ENCODE measurements around the gene KIAA1958. TPM values are rescaled to one million over a fixed set of nuclear protein-coding genes. Genes with fewer than 3 reads are reported as not detected.

KIAA1958 gene
- total and polyA plus RNA-seq, 4 donors, result 0.99 to 7.1 (median 3.3) TPM

DNA sequence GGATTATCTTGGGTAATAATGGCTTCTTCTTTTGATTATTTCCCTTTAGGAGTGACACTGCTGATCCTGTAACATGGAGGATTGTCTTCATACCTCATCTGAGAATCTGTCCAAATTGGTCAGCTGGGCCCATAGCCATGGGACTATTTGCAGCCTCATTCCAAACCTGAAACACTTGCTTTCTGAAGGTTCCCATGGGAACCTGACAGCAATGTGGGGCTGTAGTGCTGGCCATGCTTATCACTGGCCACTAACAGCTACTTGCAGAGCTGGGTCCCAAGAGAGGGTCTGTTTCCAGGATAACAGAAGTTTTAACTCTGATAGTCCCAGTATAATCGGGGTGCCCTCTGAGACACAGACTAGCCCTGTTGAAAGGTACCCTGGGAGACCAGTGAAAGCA, 87.4 kb downstream of the KIAA1958 start:
- no peaks in the 10 kb centered on the region for H3K9me3 ChIP-seq (ENCODE audit: control insufficient read depth in 4 of 4, low read length in 3 of 4)
- H3K36me3 ChIP-seq (ENCODE audit: control insufficient read depth in 4 of 4, insufficient read depth in 3 of 4, low read depth in 1 of 4, low read length in 3 of 4), result peaks cover 0 to 10% (median 3%) of the 10 kb centered on the region in 4 donors
- H3K4me1 ChIP-seq (ENCODE audit: control insufficient read depth in 4 of 4, insufficient read depth in 4 of 4, low read length in 3 of 4), result peaks cover 0 to 20% (median 11%) of the 10 kb centered on the region in 4 donors
- WGBS, result 92% methylated on average over 1 of the region's 1 CpG
- H3K9ac ChIP-seq (ENCODE audit: low read depth in 1 of 2, low read length in 2 of 2), result no peak overlapping the region
- H3K27ac ChIP-seq (ENCODE audit: low read depth in 1 of 2, low read length in 2 of 2), result no peak overlapping the region
- DNase-seq (ENCODE audit: low spot score), result no peak
- no peak overlapping the region for H3K4me3 ChIP-seq (ENCODE audit: low read depth in 1 of 3, low read length in 3 of 3)
- TF ChIP-seq, protein P1, sequence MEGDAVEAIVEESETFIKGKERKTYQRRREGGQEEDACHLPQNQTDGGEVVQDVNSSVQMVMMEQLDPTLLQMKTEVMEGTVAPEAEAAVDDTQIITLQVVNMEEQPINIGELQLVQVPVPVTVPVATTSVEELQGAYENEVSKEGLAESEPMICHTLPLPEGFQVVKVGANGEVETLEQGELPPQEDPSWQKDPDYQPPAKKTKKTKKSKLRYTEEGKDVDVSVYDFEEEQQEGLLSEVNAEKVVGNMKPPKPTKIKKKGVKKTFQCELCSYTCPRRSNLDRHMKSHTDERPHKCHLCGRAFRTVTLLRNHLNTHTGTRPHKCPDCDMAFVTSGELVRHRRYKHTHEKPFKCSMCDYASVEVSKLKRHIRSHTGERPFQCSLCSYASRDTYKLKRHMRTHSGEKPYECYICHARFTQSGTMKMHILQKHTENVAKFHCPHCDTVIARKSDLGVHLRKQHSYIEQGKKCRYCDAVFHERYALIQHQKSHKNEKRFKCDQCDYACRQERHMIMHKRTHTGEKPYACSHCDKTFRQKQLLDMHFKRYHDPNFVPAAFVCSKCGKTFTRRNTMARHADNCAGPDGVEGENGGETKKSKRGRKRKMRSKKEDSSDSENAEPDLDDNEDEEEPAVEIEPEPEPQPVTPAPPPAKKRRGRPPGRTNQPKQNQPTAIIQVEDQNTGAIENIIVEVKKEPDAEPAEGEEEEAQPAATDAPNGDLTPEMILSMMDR (IDR thresholded peaks at IDR 0.05; ENCODE audit: low read depth, low read length, missing input control), result no peak
- TF ChIP-seq EGR1 (IDR thresholded peaks at IDR 0.05; ENCODE audit: low read depth in 2 of 2) (no peak), RAD21 (IDR thresholded peaks at IDR 0.05) (no peak), RXRA (IDR thresholded peaks at IDR 0.05) (no peak), TAF1 (conservative IDR thresholded peaks at IDR 0.05) (no peak), HNF4A (conservative IDR thresholded peaks at IDR 0.05) (no peak), NR2F2 (IDR thresholded peaks at IDR 0.05) (no peak), SP1 (IDR thresholded peaks at IDR 0.05) (no peak), YY1 (IDR thresholded peaks at IDR 0.05) (no peak), HNF4G (IDR thresholded peaks at IDR 0.05) (no peak), FOXA2 (IDR thresholded peaks at IDR 0.05) (no peak), GABPA (IDR thresholded peaks at IDR 0.05 in 1 of 2, conservative IDR thresholded peaks at IDR 0.05 in 1 of 2) (no peak)
- TF ChIP-seq, protein P2, sequence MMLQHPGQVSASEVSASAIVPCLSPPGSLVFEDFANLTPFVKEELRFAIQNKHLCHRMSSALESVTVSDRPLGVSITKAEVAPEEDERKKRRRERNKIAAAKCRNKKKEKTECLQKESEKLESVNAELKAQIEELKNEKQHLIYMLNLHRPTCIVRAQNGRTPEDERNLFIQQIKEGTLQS (IDR thresholded peaks at IDR 0.05), result no peak
- TF ChIP-seq, protein P3, sequence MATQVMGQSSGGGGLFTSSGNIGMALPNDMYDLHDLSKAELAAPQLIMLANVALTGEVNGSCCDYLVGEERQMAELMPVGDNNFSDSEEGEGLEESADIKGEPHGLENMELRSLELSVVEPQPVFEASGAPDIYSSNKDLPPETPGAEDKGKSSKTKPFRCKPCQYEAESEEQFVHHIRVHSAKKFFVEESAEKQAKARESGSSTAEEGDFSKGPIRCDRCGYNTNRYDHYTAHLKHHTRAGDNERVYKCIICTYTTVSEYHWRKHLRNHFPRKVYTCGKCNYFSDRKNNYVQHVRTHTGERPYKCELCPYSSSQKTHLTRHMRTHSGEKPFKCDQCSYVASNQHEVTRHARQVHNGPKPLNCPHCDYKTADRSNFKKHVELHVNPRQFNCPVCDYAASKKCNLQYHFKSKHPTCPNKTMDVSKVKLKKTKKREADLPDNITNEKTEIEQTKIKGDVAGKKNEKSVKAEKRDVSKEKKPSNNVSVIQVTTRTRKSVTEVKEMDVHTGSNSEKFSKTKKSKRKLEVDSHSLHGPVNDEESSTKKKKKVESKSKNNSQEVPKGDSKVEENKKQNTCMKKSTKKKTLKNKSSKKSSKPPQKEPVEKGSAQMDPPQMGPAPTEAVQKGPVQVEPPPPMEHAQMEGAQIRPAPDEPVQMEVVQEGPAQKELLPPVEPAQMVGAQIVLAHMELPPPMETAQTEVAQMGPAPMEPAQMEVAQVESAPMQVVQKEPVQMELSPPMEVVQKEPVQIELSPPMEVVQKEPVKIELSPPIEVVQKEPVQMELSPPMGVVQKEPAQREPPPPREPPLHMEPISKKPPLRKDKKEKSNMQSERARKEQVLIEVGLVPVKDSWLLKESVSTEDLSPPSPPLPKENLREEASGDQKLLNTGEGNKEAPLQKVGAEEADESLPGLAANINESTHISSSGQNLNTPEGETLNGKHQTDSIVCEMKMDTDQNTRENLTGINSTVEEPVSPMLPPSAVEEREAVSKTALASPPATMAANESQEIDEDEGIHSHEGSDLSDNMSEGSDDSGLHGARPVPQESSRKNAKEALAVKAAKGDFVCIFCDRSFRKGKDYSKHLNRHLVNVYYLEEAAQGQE (IDR thresholded peaks at IDR 0.05), result no peak
- TF ChIP-seq, protein P4, sequence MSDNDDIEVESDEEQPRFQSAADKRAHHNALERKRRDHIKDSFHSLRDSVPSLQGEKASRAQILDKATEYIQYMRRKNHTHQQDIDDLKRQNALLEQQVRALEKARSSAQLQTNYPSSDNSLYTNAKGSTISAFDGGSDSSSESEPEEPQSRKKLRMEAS (IDR thresholded peaks at IDR 0.05), result no peak
- H3K27me3 ChIP-seq (ENCODE audit: control insufficient read depth in 4 of 4, insufficient read depth in 4 of 4, low read length in 3 of 4), result no peaks in the 10 kb centered on the region

DNA sequence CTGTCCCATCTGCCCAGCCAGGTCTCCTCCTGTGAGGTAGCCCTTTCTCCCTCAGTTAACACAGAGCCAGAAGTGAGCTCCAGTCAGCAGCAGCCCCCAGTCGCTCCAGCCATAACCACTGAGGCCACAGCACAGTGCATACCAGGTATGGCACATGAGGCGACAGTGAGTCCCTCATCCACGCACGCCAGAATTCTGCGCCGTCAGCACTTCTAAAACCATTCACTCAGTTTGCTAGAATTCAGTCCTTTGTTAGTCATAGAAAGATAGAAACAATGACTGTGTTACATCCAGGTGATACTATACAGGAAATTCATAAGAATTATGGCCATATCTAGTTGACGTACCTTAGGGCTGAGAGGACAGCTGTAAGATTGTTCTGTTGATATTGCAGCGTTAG, 88.5 kb downstream of the KIAA1958 start:
- no peak overlapping the region for H3K9ac ChIP-seq (ENCODE audit: low read depth in 1 of 2, low read length in 2 of 2)
- H3K4me3 ChIP-seq (ENCODE audit: low read depth in 1 of 3, low read length in 3 of 3), result no peak overlapping the region
- no peaks in the 10 kb centered on the region for H3K9me3 ChIP-seq (ENCODE audit: control insufficient read depth in 4 of 4, low read length in 3 of 4)
- H3K36me3 ChIP-seq (ENCODE audit: control insufficient read depth in 4 of 4, insufficient read depth in 3 of 4, low read depth in 1 of 4, low read length in 3 of 4), result peaks cover 0 to 10% (median 3%) of the 10 kb centered on the region in 4 donors
- H3K27ac ChIP-seq (ENCODE audit: low read depth in 1 of 2, low read length in 2 of 2), result no peak overlapping the region
- peaks cover 0 to 16% (median 8%) of the 10 kb centered on the region in 4 donors for H3K4me1 ChIP-seq (ENCODE audit: control insufficient read depth in 4 of 4, insufficient read depth in 4 of 4, low read length in 3 of 4)
- no peaks in the 10 kb centered on the region for H3K27me3 ChIP-seq (ENCODE audit: control insufficient read depth in 4 of 4, insufficient read depth in 4 of 4, low read length in 3 of 4)
- no peak for TF ChIP-seq FOXA1 (IDR thresholded peaks at IDR 0.05)
- no peak for TF ChIP-seq YY1 (IDR thresholded peaks at IDR 0.05)
- TF ChIP-seq JUND (IDR thresholded peaks at IDR 0.05), result no peak
- no peak for TF ChIP-seq TAF1 (conservative IDR thresholded peaks at IDR 0.05)
- TF ChIP-seq, protein P3 (IDR thresholded peaks at IDR 0.05), result no peak
- no peak for TF ChIP-seq RAD21 (IDR thresholded peaks at IDR 0.05)
- 98% methylated on average over 8 of the region's 8 CpGs for WGBS
- DNase-seq (ENCODE audit: low spot score), result no peak

All from liver (tissue), 9 donors.